ENCODE measurements around the gene CTDNEP1. TPM values are rescaled to one million over a fixed set of nuclear protein-coding genes. Genes with fewer than 3 reads are reported as not detected.
A peak's percentile ranks its signal among the peaks of the same experiment; 100 is the strongest.

The CTDNEP1 gene
- total RNA-seq, 1 donor: 31.8 TPM

- H3K36me3 ChIP-seq (ENCODE audit: insufficient read depth, low read length): peaks cover 40% of the 10 kb centered on the region
- H3K4me1 ChIP-seq (ENCODE audit: insufficient read depth, low read length): peaks cover 24% of the 10 kb centered on the region
- no peak overlapping the region for H3K27ac ChIP-seq (ENCODE audit: low read depth, low read length)
- no peaks in the 10 kb centered on the region for H3K9me3 ChIP-seq (ENCODE audit: low read depth, low read length)
- H3K4me2 ChIP-seq (ENCODE audit: insufficient read depth, low read length): no peak overlapping the region
- DNase-seq (ENCODE audit: insufficient read length, low spot score, missing footprints): no peak
- TF ChIP-seq CTCF (IDR thresholded peaks at IDR 0.05; ENCODE audit: extremely low read depth, low read depth, low read length): no peak
- no peak overlapping the region for H2AFZ ChIP-seq (ENCODE audit: low read length)
- no peaks in the 10 kb centered on the region for H3K27me3 ChIP-seq (ENCODE audit: insufficient read depth, low read length)
- H3K4me3 ChIP-seq (ENCODE audit: insufficient read depth, low read length): no peak overlapping the region
- H4K20me1 ChIP-seq (ENCODE audit: insufficient read depth, low read length): no peaks in the 10 kb centered on the region
- H3K79me2 ChIP-seq (ENCODE audit: insufficient read depth, low read length): peaks cover 35% of the 10 kb centered on the region
Measured at GRCh38 chr17:7254511-7254910, 3.0 kb upstream of the CTDNEP1 start.

- H3K4me2 ChIP-seq (ENCODE audit: insufficient read depth, low read length): peak overlapping the region; percentile 97
- peak overlapping the region; percentile 80 for H2AFZ ChIP-seq (ENCODE audit: low read length)
- H3K4me3 ChIP-seq (ENCODE audit: insufficient read depth, low read length): peak overlapping the region; percentile 78
Measured at GRCh38 chr17:7253082-7253481, 1.5 kb upstream of the CTDNEP1 start.

GRCh38 chr17:7252176-7253043 is 876 bp upstream of the CTDNEP1 start, which contains the start of gene ELP5:
ELP5 (plus strand) TSS chr17:7252215; CDS start chr17:7252551, 336 bp downstream.
- peaks cover 3% of the 10 kb centered on the region for H4K20me1 ChIP-seq (ENCODE audit: insufficient read depth, low read length)
- peak within 1 kb of the TSS; percentile 78 for H3K4me3 ChIP-seq (ENCODE audit: insufficient read depth, low read length)
- H3K36me3 ChIP-seq (ENCODE audit: insufficient read depth, low read length): peaks cover 29% of the 10 kb centered on the region
- peak within 1 kb of the TSS; percentile 97 for H3K4me2 ChIP-seq (ENCODE audit: insufficient read depth, low read length)
- DNase-seq (ENCODE audit: insufficient read length, low spot score, missing footprints): peak; percentile 98
- H3K79me2 ChIP-seq (ENCODE audit: insufficient read depth, low read length): peaks cover 56% of the 10 kb centered on the region
- no peaks in the 10 kb centered on the region for H3K27me3 ChIP-seq (ENCODE audit: insufficient read depth, low read length)
- H3K9me3 ChIP-seq (ENCODE audit: low read depth, low read length): no peaks in the 10 kb centered on the region
- peak; percentile 27 for TF ChIP-seq CTCF (IDR thresholded peaks at IDR 0.05; ENCODE audit: extremely low read depth, low read depth, low read length)
- H2AFZ ChIP-seq (ENCODE audit: low read length): peak within 1 kb of the TSS; percentile 80
- H3K4me1 ChIP-seq (ENCODE audit: insufficient read depth, low read length): peaks cover 17% of the 10 kb centered on the region
- peak within 1 kb of the TSS; percentile 99 for H3K27ac ChIP-seq (ENCODE audit: low read depth, low read length)

More at GRCh38 chr17:7253082-7253481, 1.5 kb upstream of the CTDNEP1 start:
- no peaks in the 10 kb centered on the region for H3K27me3 ChIP-seq (ENCODE audit: insufficient read depth, low read length)
- H3K9me3 ChIP-seq (ENCODE audit: low read depth, low read length): no peaks in the 10 kb centered on the region
- H4K20me1 ChIP-seq (ENCODE audit: insufficient read depth, low read length): peaks cover 3% of the 10 kb centered on the region
- H3K4me1 ChIP-seq (ENCODE audit: insufficient read depth, low read length): peaks cover 17% of the 10 kb centered on the region
- no peak for TF ChIP-seq CTCF (IDR thresholded peaks at IDR 0.05; ENCODE audit: extremely low read depth, low read depth, low read length)
- peaks cover 49% of the 10 kb centered on the region for H3K79me2 ChIP-seq (ENCODE audit: insufficient read depth, low read length)
- peaks cover 29% of the 10 kb centered on the region for H3K36me3 ChIP-seq (ENCODE audit: insufficient read depth, low read length)
- DNase-seq (ENCODE audit: insufficient read length, low spot score, missing footprints): no peak
- H3K27ac ChIP-seq (ENCODE audit: low read depth, low read length): peak overlapping the region; percentile 99

Data from osteoblast (primary cell).